ENCODE measurements around the gene FIZ1.

FIZ1 gene

DNA sequence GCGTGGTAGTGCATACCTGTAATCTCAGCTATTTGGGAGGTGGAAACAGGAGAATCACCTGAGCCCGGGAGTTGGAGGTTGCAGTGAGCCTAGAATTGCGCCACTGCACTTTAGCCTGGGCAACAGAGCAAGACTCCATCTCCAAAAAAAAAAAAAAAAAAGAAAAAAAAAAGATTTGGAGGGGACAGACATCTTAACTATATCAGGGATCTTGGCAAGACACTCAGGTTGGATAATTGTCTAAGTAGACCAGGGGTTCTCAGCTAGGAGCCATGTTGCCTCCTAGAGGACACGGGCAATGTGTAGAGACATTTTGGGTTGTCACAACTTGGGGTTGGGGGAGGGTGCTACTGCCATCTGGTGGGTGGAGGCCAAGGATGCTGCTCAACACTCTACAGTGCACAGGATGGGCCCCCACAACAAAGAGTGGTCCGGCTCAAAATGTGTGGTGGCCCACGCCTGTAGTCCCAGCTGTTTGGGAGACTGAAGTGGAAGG, 39.6 kb upstream of the FIZ1 start (continued):
- TF ChIP-seq ZSCAN30 (tag by site-specific recombination; IDR thresholded peaks at IDR 0.05) (peak; percentile 31; the same call in 1 of the 2 replicates), ZNF791 (tag by site-specific recombination; IDR thresholded peaks at IDR 0.05) (no peak), YY1 (tag by site-specific recombination; IDR thresholded peaks at IDR 0.05) (peak; percentile 53; the same call in 1 of the 2 replicates), SP3 (tag by site-specific recombination; IDR thresholded peaks at IDR 0.05) (0 out of 2 replicates have a peak, but pooled peaks have one; percentile 22), ZBTB48 (tag by site-specific recombination; IDR thresholded peaks at IDR 0.05) (peak; percentile 46; the same call in 1 of the 2 replicates), ZNF214 (tag by site-specific recombination; IDR thresholded peaks at IDR 0.05; ENCODE audit: borderline replicate concordance) (no peak), ZNF114 (tag by site-specific recombination; IDR thresholded peaks at IDR 0.05) (no peak), GLI4 (tag by site-specific recombination; IDR thresholded peaks at IDR 0.05) (no peak)
- TF ChIP-seq, protein P1, sequence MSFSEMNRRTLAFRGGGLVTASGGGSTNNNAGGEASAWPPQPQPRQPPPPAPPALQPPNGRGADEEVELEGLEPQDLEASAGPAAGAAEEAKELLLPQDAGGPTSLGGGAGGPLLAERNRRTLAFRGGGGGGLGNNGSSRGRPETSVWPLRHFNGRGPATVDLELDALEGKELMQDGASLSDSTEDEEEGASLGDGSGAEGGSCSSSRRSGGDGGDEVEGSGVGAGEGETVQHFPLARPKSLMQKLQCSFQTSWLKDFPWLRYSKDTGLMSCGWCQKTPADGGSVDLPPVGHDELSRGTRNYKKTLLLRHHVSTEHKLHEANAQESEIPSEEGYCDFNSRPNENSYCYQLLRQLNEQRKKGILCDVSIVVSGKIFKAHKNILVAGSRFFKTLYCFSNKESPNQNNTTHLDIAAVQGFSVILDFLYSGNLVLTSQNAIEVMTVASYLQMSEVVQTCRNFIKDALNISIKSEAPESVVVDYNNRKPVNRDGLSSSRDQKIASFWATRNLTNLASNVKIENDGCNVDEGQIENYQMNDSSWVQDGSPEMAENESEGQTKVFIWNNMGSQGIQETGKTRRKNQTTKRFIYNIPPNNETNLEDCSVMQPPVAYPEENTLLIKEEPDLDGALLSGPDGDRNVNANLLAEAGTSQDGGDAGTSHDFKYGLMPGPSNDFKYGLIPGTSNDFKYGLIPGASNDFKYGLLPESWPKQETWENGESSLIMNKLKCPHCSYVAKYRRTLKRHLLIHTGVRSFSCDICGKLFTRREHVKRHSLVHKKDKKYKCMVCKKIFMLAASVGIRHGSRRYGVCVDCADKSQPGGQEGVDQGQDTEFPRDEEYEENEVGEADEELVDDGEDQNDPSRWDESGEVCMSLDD (tag by site-specific recombination; IDR thresholded peaks at IDR 0.05) = peak; percentile 39; the same call in 1 of the 2 replicates
- TF ChIP-seq, protein P2, sequence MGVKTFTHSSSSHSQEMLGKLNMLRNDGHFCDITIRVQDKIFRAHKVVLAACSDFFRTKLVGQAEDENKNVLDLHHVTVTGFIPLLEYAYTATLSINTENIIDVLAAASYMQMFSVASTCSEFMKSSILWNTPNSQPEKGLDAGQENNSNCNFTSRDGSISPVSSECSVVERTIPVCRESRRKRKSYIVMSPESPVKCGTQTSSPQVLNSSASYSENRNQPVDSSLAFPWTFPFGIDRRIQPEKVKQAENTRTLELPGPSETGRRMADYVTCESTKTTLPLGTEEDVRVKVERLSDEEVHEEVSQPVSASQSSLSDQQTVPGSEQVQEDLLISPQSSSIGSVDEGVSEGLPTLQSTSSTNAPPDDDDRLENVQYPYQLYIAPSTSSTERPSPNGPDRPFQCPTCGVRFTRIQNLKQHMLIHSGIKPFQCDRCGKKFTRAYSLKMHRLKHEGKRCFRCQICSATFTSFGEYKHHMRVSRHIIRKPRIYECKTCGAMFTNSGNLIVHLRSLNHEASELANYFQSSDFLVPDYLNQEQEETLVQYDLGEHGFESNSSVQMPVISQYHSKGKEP (tag by site-specific recombination; IDR thresholded peaks at IDR 0.05) = no peak

DNA sequence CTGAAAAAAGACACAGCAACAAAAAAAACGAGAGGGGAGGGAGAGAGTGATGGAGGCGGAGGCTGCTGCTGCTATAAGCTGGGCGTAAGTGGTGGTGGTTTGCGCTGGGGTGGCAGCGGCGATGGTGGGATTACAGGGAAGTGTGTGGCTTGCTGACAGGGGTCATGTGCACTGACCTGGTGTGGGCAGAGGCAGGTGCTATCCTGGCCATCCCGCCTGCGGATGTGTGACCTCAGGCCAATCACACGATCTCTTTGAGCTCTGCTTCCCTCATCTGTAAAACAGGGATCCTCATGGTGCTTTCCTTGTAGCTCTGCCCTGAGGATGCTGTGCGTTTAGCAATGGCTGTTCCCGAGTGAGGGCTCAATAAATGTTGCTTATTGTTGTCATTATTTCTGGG, 38.2 kb upstream of the FIZ1 start:
- no peak overlapping the region for H3K4me3 ChIP-seq (ENCODE audit: low read depth, low read length)
- H3K9me3 ChIP-seq (ENCODE audit: control insufficient read depth, insufficient read depth, low read depth, low read length) = no peaks in the 10 kb centered on the region
- TF ChIP-seq BCL11A (tag by site-specific recombination; IDR thresholded peaks at IDR 0.05; ENCODE audit: low read depth) (no peak), EGR2 (tag by site-specific recombination; IDR thresholded peaks at IDR 0.05; ENCODE audit: low read depth) (peak; percentile 52), ZBTB17 (tag by site-specific recombination; IDR thresholded peaks at IDR 0.05) (peak; percentile 89), PRDM1 (tag by site-specific recombination; IDR thresholded peaks at IDR 0.05) (0 out of 2 replicates have a peak, but pooled peaks have one; percentile 14), ZNF843 (tag by site-specific recombination; IDR thresholded peaks at IDR 0.05) (no peak), ZNF221 (tag by site-specific recombination; IDR thresholded peaks at IDR 0.05; ENCODE audit: borderline replicate concordance) (no peak), HOXD13 (CRISPR knock-in tag; IDR thresholded peaks at IDR 0.05; ENCODE audit: borderline replicate concordance) (0 out of 2 replicates have a peak, but pooled peaks have one; percentile 19)
- CTCF ChIA-PET = interaction anchor here (0.6 to 2.6 kb wide), 10 partner anchors 8 to 478 kb away, joined by 3 to 12 read pairs (median 5); partner anchors contain the start of genes ISOC2, U2AF2 and ZNF784
- peaks cover 20% of the 10 kb centered on the region for H3K4me1 ChIP-seq (ENCODE audit: control insufficient read depth, insufficient read depth, low read length)
- POLR2A ChIA-PET = interaction anchor here (1.0 to 2.1 kb wide), 4 partner anchors 10 to 38 kb away, joined by 4 to 10 read pairs (median 6); partner anchors contain the start of genes FIZ1, U2AF2 and ZNF784
- peaks cover 5 to 11% of the 10 kb centered on the region in 2 experiments; a peak in 2 of 3 replicates for H3K36me3 ChIP-seq (ENCODE audit: control insufficient read depth in 2 of 2, insufficient read depth in 1 of 2, low read length in 2 of 2)
- H3K27ac ChIP-seq (ENCODE audit: extremely low read depth, low read depth, low read length) = no peak overlapping the region

DNA sequence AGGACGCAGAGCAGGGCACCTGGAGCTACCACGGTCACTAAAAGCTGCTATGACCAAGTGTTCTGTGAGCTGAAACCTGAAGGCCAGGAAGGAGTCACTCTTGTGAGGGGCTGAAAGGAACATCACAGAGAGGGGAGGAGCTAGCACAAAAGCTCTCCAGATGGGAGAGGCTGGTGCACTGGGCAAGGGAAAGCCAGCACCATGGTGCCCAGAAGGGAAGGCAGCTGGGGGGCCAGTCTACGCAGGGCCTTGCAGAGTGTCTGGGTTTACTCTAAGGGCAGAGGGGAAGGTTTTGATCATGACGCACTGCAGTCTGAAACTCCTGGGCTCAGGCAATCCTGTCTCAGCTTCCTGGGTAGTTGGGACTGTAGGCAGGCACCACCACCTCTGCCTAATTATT, 37.4 kb upstream of the FIZ1 start:
- H3K4me1 ChIP-seq (ENCODE audit: control insufficient read depth, insufficient read depth, low read length) = peaks cover 17% of the 10 kb centered on the region
- H3K4me3 ChIP-seq (ENCODE audit: low read depth, low read length) = no peak overlapping the region
- ChIA-PET POLR2A (interaction anchor here (0.8 to 2.1 kb wide), 5 partner anchors 9 to 160 kb away, joined by 3 to 10 read pairs (median 4); partner anchors contain the start of genes U2AF2, ZNF628 and ZNF784), CTCF (interaction anchor here (0.9 to 6.0 kb wide), 9 partner anchors 9 to 477 kb away, joined by 3 to 35 read pairs (median 6); partner anchors contain the start of genes U2AF2 and ZNF784)
- H3K36me3 ChIP-seq (ENCODE audit: control insufficient read depth in 2 of 2, insufficient read depth in 1 of 2, low read length in 2 of 2) = peaks cover 5 to 11% of the 10 kb centered on the region in 2 experiments; a peak in 2 of 3 replicates
- no peaks in the 10 kb centered on the region for H3K9me3 ChIP-seq (ENCODE audit: control insufficient read depth, insufficient read depth, low read depth, low read length)
- no peak overlapping the region for H3K27ac ChIP-seq (ENCODE audit: extremely low read depth, low read depth, low read length)
- TF ChIP-seq, protein P3, sequence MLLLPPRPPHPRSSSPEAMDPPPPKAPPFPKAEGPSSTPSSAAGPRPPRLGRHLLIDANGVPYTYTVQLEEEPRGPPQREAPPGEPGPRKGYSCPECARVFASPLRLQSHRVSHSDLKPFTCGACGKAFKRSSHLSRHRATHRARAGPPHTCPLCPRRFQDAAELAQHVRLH (tag by site-specific recombination; IDR thresholded peaks at IDR 0.05) = no peak

All from HEK293 (cell line).